HG03175 (cell line): Measurements from ENCODE around the gene CPB2.

Source experiments
- ATAC-seq: cut with Tn5 transposase; IDR thresholded peaks from one replicate; pipeline ENCODE4 v1.9.1; 2021; ENCODE audit warnings: mild to moderate bottlenecking, moderate library complexity; ENCODE audit not compliant: unreplicated experiment

The CPB2 gene

DNA sequence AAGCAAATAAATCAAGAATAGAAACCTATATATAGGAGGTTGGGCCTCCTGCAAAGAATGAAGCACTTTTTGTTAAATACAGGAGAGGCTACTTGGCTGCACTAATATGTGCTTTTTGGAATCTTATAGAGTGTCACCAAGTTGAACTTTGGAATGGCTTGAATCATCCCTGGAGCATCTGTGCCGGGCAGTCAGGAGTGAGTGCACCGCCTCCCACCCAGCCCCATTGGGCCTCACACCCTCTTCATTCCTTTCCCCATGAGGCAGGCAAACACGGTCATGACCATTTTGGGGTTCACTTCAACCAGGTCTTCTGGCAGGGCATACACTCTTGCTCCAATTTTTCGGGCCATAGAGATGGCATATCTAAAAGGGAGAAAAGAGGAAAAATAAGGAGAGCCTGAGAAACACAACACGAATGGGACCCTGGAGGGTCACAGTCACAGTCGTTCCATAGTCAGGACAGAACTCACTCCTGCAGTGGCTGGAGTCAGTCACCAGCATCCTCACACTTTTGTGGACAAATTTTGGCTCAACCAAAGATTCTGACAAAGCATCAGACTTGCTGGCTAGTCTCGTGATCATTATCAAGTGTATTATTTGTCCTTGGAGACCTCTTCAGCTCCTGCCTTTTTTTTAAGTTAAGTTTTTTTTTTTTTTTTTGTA lies 22.7 kb upstream of the CPB2 start:
- ATAC-seq: no peak

DNA sequence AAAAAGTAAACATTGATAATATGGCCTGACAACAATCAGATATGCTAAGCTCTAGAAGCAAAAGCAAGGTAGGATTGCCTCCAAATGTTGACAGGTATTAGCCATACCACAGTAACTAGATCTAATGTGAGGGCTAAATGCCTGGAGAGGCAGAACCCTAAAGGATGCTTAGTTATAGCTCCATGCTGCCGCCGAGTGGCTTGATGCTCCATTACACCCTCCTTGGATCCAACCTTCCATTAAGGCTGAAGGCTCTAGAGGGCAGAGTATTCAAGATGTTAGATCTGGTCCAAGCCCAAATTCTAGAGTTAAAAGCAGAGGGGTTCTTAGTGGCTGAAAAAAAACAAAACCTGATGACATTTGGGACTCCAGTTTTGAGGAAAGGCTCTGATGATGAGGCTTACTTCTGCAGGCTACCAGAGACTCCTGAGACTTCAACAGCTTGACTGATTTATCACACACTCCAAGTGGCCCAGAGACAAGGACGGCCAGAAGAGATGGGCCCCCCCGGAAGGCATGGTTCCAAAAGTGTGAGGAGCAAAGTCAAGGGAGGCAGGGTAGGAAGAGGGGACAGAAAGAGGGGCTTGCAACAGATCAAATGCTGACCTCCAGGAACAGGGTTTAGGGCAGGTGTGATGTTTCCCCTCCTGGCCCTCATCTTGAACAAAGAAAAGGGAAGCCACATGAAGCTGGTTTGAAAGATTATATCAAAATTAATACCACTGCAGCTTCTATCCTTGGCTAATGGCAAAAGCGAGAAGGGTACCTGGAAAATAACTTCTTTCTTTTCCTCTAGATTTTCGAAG lies 21.9 kb upstream of the CPB2 start:
- ATAC-seq: peak; percentile 77

DNA sequence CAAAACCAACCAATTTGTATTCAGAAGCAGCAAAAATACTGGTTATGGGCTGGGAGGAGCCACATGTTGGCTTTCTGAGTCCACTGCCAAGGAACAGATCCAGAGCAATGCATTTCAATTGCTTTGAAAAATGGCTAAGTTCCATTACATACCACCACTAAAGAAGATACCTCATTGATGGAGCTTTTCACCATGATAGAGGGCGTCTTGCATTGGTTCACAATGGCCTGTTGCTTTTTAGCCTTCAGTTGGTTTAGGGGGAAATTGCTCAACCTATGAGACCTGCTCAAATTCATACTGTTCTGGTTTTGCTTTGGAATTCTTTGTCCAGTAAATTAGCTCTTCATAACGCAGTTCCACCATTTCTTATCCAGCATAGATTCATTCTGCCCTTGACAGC lies 21.2 kb upstream of the CPB2 start:
- no peak for ATAC-seq

DNA sequence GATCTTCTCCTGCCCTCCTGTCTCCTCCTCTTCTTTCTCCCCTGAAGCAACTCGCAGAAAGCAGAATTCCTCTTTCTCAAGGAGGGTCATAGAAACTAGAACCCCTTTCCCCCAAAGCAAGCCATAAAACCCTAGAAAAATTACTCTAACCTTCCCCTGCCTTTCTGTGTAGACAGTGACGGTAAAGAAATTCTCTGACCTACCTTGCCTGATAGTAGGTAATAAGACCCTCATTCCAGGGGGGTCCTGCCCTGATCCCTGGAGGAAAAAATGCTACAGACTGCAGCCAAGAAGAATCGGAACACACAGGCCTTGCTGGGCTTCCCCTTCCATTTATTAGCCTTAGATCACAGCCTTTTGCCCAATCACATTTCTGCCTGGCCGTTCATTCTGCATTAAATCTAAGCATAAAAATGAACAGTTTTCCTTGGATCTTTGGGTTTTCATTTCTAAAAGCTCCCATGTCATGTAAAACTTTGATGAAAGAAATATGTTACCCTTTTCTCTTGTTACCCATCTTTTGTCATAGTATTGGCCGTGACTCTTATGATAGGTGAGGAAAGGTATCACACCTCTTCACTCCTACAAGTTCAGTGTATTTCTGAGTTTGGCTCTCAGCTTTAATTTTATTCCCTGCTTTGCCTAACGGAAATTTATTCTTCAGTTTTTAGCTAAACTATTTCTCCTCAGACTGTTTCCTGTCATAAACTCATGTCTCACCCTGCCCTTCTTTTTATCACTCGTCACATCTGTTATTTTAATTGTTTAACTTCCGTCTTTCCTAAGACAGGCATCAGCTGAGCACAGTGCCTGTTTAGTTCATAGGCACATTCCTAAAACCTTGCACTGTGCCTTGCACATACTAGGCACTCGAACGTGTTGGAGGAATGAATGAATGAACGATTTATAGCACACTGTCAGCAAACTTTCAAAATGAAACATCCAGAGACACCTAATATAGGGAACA lies 20.4 kb upstream of the CPB2 start:
- no peak for ATAC-seq

DNA sequence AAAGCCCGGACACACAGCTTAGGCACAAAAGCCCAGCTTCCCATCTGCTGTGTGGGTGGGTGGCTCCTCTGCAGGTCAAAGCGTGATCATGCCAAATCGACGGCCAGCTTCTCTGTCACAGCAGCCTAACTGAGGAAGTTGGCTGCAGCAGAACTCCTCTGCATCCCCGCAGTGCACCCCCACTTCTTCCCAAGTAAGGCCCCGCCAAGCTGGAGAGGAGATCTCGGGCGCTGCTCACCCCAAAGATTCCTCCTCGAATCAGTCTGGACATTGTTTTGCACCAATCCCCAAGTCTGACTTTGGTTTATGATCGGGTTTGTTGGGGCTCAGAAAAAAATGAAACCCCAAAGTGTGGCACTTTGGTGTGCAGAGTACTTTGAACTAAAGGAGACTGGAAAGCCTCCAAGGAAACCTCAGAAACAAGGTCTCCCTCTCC lies 19.7 kb upstream of the CPB2 start:
- no peak for ATAC-seq

DNA sequence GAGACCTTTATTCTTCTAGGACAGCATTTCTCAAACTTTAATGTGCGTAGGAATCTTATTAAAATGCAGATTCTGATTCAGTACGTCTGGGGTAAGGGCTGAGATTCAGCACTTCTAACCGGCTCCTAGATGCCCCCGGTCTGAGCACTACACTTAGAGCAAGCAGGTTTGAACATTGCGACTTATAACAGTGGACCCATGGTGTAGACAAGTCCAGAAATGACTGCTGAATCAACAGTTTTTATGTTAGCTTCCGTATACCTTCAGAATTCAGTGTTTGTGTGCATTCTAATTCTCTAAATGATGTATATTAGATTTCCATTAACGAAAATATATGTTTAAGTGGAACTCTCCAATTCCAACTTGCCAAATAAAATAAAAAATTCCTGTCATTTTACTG lies 17.5 kb upstream of the CPB2 start:
- ATAC-seq: no peak

DNA sequence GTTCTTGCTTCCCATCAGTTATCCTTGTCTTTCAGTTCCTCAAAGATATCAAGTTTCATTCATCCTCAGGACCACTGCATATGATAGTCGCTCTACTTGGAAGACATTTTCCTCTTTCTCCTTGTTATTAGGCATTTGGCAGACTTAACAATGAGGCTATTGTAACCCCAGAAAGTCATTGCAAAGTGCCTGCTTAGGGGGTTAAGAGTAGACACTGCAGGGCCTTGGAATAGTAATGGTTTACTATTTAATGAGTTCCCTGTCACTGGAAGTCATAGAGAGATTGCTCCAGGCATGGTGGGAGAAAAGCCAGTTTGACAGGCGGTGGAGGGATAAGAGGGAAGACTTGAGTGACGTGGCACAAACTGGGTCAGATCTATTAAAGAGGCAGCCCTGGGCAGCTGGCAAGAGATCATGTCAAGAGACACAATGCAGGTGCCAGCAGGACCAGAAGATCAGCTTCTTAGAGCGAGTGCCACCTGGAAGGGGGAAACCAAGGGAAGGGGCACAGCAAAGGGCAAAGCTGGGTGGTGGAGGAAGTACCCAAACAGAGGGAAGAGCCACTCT lies 16.8 kb upstream of the CPB2 start:
- no peak for ATAC-seq

DNA sequence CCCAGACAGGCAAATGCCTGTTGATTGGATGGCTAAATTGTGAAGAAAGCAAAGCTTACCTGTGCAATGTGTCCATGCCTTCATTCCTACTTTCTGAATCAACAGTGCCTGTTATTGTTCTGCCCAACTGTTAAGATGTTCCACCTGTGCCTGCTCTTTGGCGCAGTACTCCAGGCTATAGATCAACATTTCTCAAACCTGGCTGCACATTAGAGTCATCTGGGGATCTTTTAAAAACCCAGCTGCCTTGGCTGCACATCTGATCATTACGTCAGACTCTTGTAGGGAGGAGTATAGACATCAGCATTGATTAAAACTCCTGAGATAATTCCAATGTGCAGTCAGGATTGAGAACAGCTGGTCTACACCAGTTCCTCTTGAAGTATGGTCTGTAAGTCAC lies 16.2 kb upstream of the CPB2 start:
- no peak for ATAC-seq

DNA sequence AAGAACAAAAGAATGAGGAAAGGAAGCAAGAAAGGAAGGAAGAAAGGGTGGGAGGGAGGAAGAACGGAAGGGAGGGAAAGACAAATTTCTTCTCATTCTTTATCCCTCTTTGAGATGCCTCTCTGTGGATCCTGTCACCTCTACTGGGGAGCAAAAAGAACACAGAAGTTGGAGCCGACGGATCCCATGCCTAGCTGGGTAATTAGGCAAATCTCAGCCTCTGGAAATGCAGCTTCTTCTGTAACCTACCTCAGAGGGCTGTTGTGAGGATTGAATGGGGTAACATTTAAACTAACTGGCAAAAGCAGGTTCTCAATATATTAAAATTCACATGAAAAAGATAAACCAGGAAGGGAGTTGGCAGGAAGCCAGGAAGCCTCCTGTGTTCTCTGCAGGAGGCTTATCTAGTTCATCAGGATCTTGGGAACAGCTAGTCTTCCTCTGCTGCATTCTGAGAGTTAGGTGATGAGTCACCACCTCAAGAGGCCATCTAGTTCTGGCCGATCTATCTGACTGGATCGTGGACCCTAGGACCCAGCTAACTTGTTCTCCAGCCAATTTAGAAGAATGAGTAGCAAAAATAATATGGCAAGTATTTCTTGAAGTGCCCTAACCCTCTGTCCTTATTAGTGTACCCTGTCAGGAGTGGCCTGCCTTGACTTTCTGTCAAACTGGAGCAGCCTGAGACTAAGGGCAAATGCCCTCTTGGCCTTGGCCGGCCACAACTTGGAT lies 15.2 kb upstream of the CPB2 start:
- ATAC-seq: no peak

DNA sequence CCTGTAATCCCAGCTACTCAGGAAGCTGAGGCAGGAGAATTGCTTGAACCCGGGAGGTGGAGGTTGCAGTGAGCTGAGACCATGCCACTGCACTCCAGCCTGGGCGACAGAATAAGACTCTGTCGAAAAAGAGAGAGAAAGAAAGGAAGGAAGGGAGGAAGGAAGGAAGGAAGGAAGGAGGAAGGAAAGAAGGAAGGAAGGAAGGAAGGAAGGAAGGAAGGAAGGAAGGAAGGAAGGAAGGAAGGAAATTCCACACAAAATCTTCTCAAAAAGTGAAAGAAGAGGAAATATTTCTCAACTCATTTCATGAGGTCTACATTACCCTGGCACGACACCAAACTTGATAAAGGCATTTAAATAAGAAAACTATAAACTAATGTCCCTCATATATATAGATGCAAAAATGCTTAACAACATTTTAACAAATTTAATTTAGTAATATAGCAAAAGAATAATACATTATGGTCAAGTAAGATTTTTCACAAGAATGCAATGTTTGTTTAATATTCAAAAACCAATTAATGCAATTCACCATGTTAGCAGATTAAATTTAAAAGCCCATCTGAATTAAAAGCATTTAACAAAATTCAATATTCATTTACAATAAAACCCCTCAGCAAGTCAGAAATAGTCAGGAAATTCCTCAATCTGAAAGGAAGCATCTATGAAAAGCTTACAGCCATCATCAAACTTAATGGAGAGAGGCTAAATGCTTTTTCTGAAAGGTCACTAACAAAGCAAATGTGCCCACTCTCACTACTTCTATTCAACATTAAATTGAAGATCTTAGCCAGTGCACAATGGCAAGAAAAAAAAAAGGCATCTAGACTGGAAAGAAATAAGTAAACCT lies 12.0 kb upstream of the CPB2 start:
- ATAC-seq: no peak

DNA sequence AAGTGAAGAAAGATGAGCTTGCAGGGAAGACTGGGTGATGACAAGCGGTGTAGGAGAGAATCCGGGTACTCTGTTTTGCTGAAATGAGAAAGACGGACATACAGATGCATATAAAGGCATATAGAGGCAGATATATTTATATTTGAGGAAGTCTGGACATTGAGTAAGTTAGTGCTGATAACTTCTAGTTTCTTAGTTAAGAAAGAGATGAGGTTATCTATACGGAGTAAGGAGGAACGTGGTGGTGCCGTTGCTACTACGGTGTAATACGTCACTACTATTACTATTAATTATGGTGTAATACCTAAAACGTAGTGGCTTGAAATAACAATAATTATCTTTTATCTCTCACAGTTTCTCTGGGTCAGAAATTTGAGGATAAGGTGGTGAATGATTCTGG lies 9.8 kb upstream of the CPB2 start:
- no peak for ATAC-seq

DNA sequence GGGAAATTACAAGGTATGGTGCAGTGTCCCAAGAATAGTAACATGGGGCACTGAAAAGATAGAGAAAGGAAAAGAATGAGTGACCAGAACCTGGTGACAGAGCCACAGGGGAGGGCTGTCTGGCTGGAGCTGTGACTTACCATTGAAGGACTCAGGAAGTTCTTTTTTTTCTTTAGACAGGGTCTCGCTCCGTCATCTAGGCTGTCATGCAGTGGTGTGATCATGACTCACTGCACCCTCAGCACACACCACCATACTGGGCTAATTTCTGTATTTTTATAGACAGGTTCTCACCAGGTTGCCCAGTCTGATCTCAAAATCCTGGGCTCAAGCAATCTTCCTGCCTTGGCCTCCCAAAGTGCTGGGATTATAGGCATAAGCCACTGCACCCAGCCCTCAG lies 8.8 kb upstream of the CPB2 start:
- ATAC-seq: no peak

DNA sequence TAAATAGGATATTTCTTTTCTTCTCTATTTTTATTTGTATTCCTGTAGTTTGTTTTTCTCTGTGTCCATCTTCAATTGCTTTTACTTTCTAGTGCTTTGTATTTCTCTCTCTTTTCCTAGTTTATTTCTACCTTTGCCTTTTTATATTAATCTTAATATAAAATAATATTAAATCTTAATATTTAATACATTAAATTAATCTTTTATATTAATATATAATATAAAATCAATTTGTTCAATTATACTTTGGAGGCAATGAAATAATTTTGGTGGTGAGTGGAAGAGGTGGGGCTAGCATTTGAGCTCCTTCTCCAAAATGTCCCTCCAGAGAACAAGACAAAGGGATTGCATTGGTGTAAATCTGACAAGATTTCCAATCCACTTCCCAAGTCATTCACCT lies 6.3 kb upstream of the CPB2 start:
- ATAC-seq: no peak

DNA sequence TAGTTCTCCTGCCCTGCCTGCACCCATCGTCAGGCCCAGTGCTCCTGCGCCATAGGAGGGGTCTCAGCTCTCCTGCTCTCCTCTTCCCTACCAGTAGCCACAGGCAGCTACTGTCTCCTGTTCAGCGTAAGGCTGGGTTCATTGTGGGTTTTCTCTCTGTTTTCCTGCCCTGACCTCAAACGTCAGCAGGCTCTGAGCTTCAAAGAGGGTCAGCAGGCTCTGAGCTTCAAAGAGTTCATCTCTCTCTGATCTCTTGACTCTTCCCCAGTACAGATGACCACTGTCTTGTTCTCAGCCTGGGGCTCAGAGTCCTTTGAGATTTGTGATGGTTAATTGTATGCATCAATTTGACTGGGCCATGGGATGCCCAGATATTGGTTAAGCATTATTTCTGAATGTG lies 4.6 kb upstream of the CPB2 start:
- no peak for ATAC-seq

DNA sequence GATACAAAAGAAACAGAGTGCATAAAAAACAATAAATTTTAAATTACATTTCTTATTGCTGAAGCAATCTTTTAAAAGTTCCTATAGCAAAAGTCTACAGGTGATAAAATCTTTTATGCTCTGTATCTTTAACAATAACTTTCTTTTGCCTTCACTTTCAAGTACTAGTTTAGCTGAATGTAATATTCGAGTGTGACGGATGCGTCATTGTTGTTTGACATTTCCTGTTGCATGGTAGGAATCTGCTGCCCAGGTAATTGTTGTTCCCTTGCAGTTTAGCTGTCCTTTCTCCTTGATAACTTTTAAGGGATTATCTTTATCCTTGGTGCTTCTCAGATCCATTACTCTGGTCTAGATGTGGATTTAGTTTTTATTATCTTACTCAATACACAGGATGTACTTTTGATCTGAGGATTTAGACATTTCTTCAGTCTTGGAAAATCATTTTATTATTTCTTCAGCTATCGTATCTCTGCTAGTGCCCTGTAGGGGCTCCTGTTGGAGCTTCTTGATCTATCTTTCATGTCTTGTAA lies 2.1 kb upstream of the CPB2 start:
- no peak for ATAC-seq

DNA sequence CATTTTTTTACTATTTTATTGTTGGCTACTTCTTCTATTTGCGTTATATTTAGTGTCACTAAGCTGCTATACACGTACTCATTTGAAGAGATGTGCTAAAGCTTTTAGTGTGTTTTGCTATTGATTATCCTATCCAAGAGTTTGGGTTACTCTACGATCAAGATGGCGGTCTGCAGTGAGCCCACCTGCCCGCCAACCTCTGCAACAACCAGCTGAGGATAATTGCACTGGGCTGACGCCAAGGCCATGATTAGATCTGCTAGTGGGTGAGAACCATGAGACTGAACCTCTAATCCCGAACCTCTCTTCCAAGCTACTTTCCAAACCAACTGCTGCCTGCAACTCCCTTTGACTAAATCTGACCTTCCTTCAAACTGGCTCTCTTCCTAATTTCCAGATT lies 1.8 kb downstream of the CPB2 start:
- no peak for ATAC-seq

DNA sequence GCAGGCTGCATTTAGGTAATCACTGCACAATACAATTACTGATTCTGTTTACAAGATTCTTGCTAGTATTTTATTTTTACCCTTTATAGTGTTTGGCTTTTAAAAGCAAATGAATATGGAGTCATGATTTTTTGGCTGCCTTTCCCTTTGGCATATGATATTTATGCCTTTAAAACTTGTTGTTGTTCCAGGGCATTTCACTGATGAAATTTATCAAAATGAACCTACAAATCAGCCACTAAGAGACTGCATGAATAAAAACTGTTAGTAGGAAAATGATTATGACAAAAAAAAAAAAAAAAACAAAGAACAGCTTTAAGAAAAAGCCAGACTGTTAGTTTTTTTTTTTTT lies 2.6 kb downstream of the CPB2 start:
- ATAC-seq: no peak

DNA sequence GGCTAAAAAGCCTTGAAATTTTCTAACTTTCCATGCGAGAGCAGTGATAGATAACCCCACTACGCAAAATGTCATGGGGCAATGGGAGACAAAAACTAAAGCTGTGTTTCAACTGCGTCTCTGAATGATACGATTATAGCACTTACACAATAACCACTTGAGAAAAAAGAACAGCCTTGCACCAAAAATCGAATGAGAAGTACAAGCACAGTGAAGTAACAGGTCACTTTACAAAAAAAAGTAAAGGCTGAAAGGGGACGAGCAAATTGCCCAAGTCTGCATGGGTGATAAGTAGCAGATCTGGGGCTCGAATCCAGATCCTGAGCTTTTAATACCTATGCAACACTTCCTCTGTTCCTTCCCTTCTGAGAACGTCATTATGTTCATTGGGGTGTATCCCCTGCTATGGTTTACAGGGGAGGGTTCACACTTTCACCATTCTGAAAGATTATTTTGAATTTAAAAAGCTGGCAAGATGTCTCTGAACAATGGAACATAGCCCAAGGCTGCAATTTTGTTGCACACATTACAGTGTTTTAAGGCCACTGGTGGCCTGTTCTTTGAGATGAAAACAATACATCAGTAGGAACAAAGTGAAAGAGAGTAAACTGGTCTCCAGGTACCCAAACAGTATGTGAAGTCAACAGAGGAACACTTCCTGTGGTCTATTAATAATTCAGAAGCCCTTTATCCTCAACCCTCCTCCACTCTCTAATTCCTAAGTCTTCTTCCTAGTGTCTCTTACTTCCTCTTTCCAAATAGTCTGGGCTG lies 3.2 kb downstream of the CPB2 start:
- peak; percentile 58 for ATAC-seq

DNA sequence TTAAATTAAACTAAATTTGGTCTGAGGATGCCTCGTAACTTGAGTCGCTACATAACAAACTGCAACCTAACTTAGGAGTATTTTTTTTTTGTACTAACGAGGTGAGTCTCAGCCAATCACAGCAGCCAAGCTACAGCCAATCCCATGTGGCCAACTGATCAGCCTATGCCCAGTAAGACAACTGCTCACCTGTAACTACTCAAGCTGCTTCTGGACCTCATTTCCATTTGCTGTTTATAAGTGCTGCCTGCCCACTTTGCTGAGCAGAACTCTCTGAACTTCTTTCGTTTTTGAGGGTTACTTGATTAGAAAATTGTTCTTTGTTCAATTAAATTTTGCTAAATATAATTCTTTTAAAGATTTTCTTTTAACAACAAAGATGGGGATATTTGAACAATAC lies 3.8 kb downstream of the CPB2 start:
- no peak for ATAC-seq
